ENCODE measurements around the gene GABBR2. TPM values are rescaled to one million over a fixed set of nuclear protein-coding genes. Genes with fewer than 3 reads are reported as not detected.
"Not testable (repeated sequence)": the region's sequence is repeated elsewhere in the genome, so short reads cannot be mapped to it uniquely, and the experiment has no call there.

The GABBR2 gene
- total RNA-seq, 2 donors from 2014 or later: not detected

- no peak for ATAC-seq
- H3K9me3 ChIP-seq: peaks cover 0 to 4% (median 0%) of the 10 kb centered on the region in 3 donors
Measured at GRCh38 chr9:98465799-98466198, 242.9 kb downstream of the GABBR2 start.

DNA sequence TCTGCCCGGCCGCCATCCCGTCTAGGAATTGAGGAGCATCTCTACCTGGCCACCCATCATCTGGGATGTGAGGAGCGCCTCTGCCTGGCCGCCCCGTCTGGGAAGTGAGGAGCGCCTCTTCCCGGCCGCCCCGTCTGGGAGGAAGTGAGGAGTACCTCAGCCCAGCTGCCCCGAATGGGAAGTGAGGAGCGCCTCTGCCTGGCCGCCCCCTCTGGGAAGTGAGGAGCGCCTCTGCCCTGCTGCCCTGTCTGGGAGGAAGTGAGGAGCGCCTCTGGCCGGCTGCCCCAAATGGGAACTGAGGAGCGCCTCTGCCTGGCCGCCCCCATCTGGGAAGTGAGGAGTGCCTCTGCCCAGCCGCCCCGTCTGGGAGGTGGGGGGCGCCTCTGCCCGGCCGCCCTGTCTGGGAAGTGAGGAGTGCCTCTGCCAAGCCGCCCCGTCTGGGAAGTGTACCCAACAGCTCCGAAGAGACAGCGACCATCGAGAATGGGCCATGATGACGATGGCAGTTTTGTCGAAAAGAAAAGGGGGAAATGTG is 244.5 kb downstream of the GABBR2 start:
- H3K9me3 ChIP-seq; DNase-seq; ATAC-seq; intact Hi-C loops (cut with DNase I); H3K36me3 ChIP-seq (replicated peaks in 1 of 2; ENCODE audit: insufficient read depth in 1 of 2, low read depth in 2 of 2); H3K4me1 ChIP-seq; H3K27ac ChIP-seq; H3K4me3 ChIP-seq; H3K27me3 ChIP-seq: not testable (repeated sequence)
- WGBS, 2 donors: 97 to 98% methylated on average over 14 to 26 of the region's 30 CpGs

More at GRCh38 chr9:98465799-98466198, 242.9 kb downstream of the GABBR2 start:
- TF ChIP-seq, protein P1, sequence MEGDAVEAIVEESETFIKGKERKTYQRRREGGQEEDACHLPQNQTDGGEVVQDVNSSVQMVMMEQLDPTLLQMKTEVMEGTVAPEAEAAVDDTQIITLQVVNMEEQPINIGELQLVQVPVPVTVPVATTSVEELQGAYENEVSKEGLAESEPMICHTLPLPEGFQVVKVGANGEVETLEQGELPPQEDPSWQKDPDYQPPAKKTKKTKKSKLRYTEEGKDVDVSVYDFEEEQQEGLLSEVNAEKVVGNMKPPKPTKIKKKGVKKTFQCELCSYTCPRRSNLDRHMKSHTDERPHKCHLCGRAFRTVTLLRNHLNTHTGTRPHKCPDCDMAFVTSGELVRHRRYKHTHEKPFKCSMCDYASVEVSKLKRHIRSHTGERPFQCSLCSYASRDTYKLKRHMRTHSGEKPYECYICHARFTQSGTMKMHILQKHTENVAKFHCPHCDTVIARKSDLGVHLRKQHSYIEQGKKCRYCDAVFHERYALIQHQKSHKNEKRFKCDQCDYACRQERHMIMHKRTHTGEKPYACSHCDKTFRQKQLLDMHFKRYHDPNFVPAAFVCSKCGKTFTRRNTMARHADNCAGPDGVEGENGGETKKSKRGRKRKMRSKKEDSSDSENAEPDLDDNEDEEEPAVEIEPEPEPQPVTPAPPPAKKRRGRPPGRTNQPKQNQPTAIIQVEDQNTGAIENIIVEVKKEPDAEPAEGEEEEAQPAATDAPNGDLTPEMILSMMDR (IDR thresholded peaks at IDR 0.05): no peak
- TF ChIP-seq POLR2A (IDR thresholded peaks at IDR 0.05): no peak
- no peak for DNase-seq
- intact Hi-C loops (cut with DNase I): no loop called here
- Histone ChIP-seq H3K27ac (no peak overlapping the region), H3K27me3 (no peaks in the 10 kb centered on the region), H3K4me1 (peaks cover 15% of the 10 kb centered on the region), H3K4me3 (no peak overlapping the region), H3K36me3 (replicated peaks in 1 of 2; ENCODE audit: insufficient read depth in 1 of 2, low read depth in 2 of 2) (no peaks in the 10 kb centered on the region)
- WGBS, 2 donors: 75 to 76% methylated on average over 5 of the region's 5 CpGs

DNA sequence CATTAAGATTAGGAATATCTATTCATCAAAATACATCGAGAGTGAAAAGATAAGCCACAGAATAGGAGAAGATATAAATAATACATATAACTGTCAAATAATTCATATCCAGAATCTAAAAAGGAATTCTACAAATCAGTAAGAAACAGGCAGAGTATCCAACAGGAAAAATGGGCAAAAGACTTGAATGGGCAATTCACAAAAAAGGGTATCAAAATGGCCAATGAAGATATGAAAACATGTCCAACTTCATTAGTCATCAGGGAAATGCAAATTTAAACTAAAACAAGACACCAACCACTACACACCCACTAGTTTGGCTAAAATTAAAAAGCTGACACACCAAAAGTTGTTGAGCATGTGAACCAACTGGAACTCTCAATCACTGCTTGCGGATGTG is 246.4 kb downstream of the GABBR2 start:
- intact Hi-C loops (cut with DNase I): no loop called here

GRCh38 chr9:98460704-98461103 is 248.0 kb downstream of the GABBR2 start:
- no peak for ATAC-seq
- intact Hi-C loops (cut with DNase I): no loop called here
- H3K27ac ChIP-seq: no peak overlapping the region

More for the DNA sequence above, 246.4 kb downstream of the GABBR2 start:
- no peaks in the 10 kb centered on the region for H3K36me3 ChIP-seq (replicated peaks in 1 of 2; ENCODE audit: insufficient read depth in 1 of 2, low read depth in 2 of 2)
- no peaks in the 10 kb centered on the region for H3K27me3 ChIP-seq
- ATAC-seq (no peak), DNase-seq (no peak)
- no peak overlapping the region for H3K27ac ChIP-seq
- no peak for TF ChIP-seq POLR2A (IDR thresholded peaks at IDR 0.05)
- TF ChIP-seq, protein P1 (IDR thresholded peaks at IDR 0.05): no peak
- H3K4me3 ChIP-seq: no peak overlapping the region
- WGBS, 2 donors: 86 to 96% methylated on average over 2 of the region's 2 CpGs
- H3K4me1 ChIP-seq: no peaks in the 10 kb centered on the region
- H3K9me3 ChIP-seq: peaks cover 0 to 4% (median 0%) of the 10 kb centered on the region in 3 donors

DNA sequence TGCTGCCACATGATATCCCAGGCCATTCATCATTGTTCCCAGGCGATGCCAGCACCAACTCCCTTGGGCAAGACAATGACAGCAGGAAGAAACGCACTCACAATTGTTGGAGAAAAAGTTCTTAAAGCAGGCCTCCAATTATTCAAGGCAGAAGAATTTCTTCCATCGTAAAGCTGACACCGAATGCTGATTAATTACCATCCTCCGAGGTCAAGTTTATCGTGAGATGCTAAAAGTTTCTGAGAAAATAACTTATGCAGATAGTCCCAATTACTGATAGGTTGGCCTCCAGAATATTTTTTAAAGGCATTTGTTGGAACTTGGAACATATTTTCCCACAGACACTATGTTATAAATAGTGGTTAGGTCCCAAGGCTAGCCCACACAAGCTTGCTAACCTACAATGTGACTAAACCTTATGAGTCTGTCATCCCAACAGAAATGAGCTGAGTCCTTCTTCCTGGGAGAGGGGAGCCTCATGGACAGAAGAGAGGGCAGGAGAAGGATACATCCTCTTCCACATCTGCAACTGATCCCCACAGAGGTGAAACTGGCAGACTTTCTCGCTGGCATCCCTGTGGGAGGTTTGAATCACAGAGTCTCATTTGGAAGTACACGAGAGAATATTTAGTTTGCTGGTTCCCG is 250.9 kb downstream of the GABBR2 start:
- TF ChIP-seq, protein P1 (IDR thresholded peaks at IDR 0.05): no peak
- TF ChIP-seq POLR2A (IDR thresholded peaks at IDR 0.05): no peak
- no peak for DNase-seq
- no peaks in the 10 kb centered on the region for H3K4me1 ChIP-seq
- 64 to 77% methylated on average over 9 of the region's 9 CpGs for WGBS, 2 donors
- no peak overlapping the region for H3K4me3 ChIP-seq
- H3K36me3 ChIP-seq (replicated peaks in 1 of 2; ENCODE audit: insufficient read depth in 1 of 2, low read depth in 2 of 2): no peaks in the 10 kb centered on the region
- no peak for ATAC-seq
- peaks cover 0 to 4% (median 0%) of the 10 kb centered on the region in 3 donors for H3K9me3 ChIP-seq
- no peak overlapping the region for H3K27ac ChIP-seq
- H3K27me3 ChIP-seq: no peaks in the 10 kb centered on the region
- intact Hi-C loops (cut with DNase I): no loop called here

More at GRCh38 chr9:98460704-98461103, 248.0 kb downstream of the GABBR2 start:
- Histone ChIP-seq H3K36me3 (replicated peaks in 1 of 2; ENCODE audit: insufficient read depth in 1 of 2, low read depth in 2 of 2) (no peaks in the 10 kb centered on the region), H3K27me3 (no peaks in the 10 kb centered on the region), H3K9me3 (peaks cover 0 to 4% (median 0%) of the 10 kb centered on the region in 3 donors), H3K4me3 (no peak overlapping the region), H3K4me1 (no peaks in the 10 kb centered on the region)
- DNase-seq: no peak
- TF ChIP-seq, protein P1 (IDR thresholded peaks at IDR 0.05): no peak
- no peak for TF ChIP-seq POLR2A (IDR thresholded peaks at IDR 0.05)
